Memory B cell (primary cell): ENCODE measurements around the gene ATP11A.

Experiments
- ATAC-seq: fragments of 150-1000 bp; cut with Tn5 transposase; 2 replicates; pipeline ENCODE4 v1.10.0; 2021; ENCODE audit warnings: low read depth, mild to moderate bottlenecking, moderate library complexity
- DNase-seq, 2 donors: peaks; one replicate each; pipeline ENCODE4 v3.0.0; 2022; ENCODE audit warnings: low spot score in 2 of 2
- H3K27ac Mint-ChIP-seq: one replicate; pipeline ENCODE4 v1.8.0; 2022; ENCODE audit warnings: mild to moderate bottlenecking, moderate library complexity, mixed read lengths
- H3K27me3 Mint-ChIP-seq: one replicate; pipeline ENCODE4 v1.8.0; 2022; ENCODE audit warnings: mixed read lengths
- H3K36me3 Mint-ChIP-seq: one replicate; pipeline ENCODE4 v1.8.0; 2022; ENCODE audit warnings: mild to moderate bottlenecking, mixed read lengths
- H3K4me1 Mint-ChIP-seq: one replicate; pipeline ENCODE4 v1.8.0; 2022; ENCODE audit warnings: mixed read lengths
- H3K4me3 Mint-ChIP-seq: one replicate; pipeline ENCODE4 v1.8.0; 2022; ENCODE audit warnings: mild to moderate bottlenecking, moderate library complexity, mixed read lengths
- H3K9me3 Mint-ChIP-seq: one replicate; pipeline ENCODE4 v1.8.0; 2022; ENCODE audit warnings: mixed read lengths

Gene ATP11A

DNA sequence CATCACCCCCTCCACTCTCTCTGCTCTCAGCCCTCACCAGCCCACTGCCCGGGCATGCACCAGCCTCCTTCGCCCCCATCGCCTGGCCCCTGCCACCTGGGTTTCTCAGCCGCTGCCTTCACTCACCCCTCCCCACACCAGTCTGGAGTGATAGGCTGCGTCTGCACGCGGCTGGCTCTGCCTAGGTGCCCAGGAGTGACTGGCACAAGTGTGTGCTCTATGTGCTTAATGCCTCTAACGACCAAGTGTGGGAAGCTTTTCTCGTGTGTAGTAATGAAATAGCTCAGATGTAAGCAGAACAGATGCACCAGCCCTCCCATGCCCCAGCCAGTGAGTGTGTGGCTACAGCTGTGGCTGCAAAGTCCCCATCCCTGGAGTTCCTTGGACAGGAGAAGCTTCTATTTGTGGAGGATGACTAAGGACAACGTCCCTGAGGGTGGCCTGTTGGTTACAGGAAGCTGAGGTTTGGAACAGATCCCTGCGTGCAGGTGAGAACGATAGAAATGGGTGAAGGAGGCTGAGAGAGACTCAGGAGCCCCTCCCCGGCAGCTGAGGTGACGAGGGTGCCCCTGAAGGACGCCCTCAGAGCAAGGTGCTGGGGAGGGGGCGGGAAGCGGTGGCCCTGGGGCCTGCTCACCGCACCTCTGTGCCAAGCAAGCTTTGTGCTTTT lies 35.6 kb downstream of the ATP11A start:
- Mint-ChIP-seq H3K27me3 (no peaks in the 10 kb centered on the region), H3K27ac (no peak overlapping the region), H3K36me3 (no peaks in the 10 kb centered on the region), H3K4me1 (peaks cover 14% of the 10 kb centered on the region), H3K9me3 (no peaks in the 10 kb centered on the region), H3K4me3 (no peak overlapping the region)
- no peak for DNase-seq
- no peak for ATAC-seq

DNA sequence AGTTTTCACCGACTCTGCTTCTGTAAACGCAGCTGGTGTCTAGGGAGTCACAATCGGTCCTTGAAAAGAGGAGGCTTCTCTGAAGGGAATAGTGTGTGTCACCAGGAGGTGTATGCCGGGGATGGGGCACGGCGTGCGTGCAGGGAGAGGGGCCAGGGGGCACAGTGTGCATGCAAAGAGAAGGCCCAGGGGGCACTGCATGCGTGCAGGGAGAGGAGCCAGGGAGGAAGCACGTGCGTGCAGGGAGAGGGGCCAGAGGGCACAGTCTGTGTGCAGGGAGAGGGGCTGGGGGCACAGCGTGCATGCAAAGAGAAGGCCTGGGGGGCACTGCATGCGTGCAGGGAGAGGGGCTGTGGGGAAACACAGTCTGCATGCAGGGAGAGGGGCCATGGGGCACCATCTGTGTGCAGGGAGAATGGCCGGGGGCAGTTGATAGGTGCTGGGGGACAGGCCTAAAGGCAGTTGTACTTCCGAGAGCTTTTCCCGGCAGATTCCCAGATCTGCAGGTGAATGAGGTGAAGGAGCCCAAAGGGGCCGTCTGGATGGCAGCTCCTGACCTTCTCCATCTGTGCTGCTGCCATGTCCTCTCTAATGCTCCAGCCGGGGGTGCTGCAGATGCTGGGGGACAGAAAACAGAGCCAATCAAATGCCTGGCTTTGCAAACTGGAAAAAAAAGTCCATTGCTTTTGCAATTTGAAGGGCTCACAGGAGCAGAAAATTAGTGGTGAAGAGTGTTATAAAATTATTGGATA lies 36.4 kb downstream of the ATP11A start:
- Mint-ChIP-seq H3K4me1 (peaks cover 14% of the 10 kb centered on the region), H3K27ac (no peak overlapping the region), H3K36me3 (no peaks in the 10 kb centered on the region), H3K4me3 (no peak overlapping the region), H3K9me3 (no peaks in the 10 kb centered on the region), H3K27me3 (no peaks in the 10 kb centered on the region)
- no peak for ATAC-seq
- no peak for DNase-seq

DNA sequence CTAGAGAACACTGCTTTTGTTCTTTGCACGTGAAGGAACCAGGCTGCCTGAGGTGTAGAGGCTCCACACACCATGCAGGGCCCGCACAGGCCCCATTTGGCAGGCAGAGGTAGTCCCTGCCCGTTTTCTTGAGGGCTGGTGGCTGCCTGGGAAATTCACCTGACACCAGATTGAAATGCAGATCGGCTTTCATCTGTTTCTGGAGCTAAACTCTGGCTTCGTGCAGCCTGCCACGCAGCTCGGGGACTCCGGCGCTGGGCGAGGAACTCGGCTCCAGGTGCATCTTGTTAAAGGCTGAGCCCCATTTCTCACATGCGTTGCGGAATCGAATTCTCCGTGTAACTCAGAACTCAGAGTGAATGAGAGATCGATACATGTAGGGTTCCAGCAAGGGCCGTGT lies 37.7 kb downstream of the ATP11A start:
- Mint-ChIP-seq H3K36me3 (peaks cover 2% of the 10 kb centered on the region), H3K4me1 (peaks cover 15% of the 10 kb centered on the region), H3K4me3 (no peak overlapping the region), H3K9me3 (no peaks in the 10 kb centered on the region), H3K27me3 (no peaks in the 10 kb centered on the region), H3K27ac (no peak overlapping the region)
- DNase-seq (no peak), ATAC-seq (no peak)

DNA sequence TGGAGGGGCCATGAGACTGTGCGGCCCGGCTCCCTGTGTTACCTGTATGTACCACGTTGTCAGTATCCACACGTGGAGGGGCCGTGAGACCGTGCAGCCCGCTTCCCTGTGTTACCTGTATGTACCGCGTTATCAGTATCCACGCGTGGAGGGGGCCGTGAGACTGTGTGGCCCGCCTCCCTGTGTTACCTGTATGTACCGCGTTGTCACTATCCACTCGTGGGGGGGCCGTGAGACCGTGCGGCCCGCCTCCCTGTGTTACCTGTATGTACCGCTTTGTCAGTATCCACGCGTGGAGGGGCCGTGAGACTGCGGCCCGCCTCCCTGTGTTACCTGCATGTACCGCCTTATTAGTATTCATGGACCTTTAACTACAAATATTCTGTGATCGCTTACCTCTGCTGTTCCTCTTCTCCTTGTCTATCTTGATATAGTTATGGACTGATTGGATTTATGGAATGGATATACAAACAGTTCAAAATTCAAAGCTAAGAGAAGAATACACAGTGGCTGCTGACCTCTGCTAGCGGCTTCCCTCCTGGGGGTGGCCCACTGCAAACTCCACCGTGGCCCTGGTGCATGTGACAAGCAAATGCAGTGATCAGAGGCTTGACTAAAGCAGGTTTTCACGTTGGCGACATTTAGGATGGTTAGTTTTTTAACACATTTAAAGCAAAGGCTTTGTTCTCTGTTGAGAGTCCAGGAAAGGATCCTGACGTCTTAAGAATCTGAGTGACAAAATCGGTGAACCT lies 38.7 kb downstream of the ATP11A start:
- ATAC-seq (no peak), DNase-seq (no peak)
- Mint-ChIP-seq H3K4me1 (peaks cover 15% of the 10 kb centered on the region), H3K36me3 (peaks cover 2% of the 10 kb centered on the region), H3K27me3 (no peaks in the 10 kb centered on the region), H3K27ac (no peak overlapping the region), H3K4me3 (no peak overlapping the region), H3K9me3 (no peaks in the 10 kb centered on the region)

DNA sequence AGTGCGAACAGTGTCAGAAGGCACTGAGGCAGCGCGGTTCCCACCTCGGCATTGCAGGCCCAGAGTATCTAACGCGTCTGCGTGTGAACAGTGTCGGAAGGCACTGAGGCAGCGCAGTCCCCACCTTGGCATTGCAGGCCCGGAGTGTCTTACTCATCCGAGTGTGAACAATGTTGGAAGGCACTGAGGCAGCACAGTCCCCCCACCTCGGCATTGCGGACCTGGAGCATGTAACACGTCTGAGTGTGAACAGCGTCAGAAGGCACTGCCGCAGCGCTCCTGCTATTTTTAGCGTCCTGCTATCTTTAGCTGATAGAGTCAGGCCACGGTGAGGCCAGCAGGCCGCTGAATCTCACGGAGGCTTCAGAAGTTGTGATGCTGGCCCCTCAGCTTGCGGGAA lies 39.6 kb downstream of the ATP11A start:
- no peak overlapping the region for H3K4me3 Mint-ChIP-seq
- H3K27me3 Mint-ChIP-seq, result no peaks in the 10 kb centered on the region
- no peak for ATAC-seq
- peaks cover 12% of the 10 kb centered on the region for H3K4me1 Mint-ChIP-seq
- H3K36me3 Mint-ChIP-seq, result peaks cover 2% of the 10 kb centered on the region
- H3K9me3 Mint-ChIP-seq, result no peaks in the 10 kb centered on the region
- no peak for DNase-seq
- no peak overlapping the region for H3K27ac Mint-ChIP-seq

DNA sequence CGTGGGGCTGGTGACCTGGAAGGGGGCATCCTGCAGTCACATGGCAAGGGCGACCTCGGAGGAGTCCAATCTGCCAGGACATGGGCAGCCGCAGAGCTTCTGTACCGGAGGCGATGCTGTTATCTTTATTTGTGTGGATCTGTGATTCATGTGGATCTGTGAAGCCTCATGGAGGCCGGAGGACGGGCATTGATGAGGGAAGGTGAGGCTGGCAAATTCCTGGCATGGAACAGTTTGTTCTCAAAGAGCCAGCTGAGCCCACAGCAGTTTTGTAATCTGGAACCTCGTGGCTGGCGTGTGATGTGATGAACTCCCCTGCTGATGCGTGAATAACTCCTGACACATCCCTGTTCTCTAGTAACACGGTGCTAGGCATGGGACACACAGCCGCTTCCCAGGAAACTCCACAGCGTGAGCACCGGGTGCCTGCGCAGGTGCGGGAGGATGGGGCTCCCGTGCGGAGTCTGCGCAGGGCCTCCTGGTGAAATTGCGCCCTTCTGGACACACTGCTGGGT lies 40.4 kb downstream of the ATP11A start:
- no peak for ATAC-seq
- DNase-seq, result no peak
- Mint-ChIP-seq H3K36me3 (peaks cover 2% of the 10 kb centered on the region), H3K9me3 (no peaks in the 10 kb centered on the region), H3K4me3 (no peak overlapping the region), H3K27me3 (no peaks in the 10 kb centered on the region), H3K4me1 (peaks cover 11% of the 10 kb centered on the region), H3K27ac (no peak overlapping the region)

DNA sequence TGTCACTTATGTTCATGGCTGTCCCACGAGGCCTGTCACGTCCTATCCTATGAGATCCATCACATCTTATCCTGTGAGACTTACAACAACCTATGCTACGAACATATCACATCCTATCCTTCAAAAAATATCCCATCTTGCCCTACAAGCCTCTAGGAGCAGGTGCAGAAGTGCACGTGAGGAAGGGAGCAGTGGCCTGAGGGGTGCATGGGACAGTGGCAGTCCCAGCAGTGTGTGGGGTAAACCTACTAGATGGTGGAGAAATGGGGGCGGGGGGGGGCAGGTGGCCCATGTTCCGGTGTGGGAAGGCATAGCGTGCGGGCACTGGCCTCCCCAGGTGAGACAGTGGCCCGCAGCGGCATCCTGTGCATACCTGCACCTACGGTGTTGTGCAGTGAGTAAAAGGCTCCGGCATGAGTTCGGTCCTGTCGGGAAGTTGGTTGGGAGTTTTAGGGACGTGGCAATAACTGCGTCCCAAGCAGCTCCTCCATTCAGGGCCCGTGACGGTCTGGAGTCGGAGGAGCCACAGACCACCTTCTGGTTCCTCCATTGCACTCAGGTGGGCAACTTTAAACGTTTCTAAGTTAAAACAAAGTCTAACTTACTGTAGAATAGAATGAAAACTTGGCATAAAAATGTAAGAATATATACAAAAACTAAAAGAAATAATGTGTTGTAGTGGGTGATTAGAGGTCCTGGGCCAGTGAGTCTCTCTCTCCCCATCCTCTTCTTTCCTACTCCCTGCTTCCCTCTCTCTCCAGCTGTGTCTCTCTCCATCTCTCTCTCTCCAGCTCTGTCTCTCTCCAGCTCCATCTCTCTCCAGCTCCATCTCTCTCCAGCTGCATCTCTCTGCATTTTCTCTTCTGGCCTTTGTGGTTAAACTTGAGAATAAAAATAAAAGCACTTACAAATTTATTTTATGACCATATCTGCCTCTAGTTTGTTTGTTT lies 42.1 kb downstream of the ATP11A start:
- DNase-seq (no peak), ATAC-seq (no peak)
- H3K27ac Mint-ChIP-seq, result no peak overlapping the region
- H3K27me3 Mint-ChIP-seq, result no peaks in the 10 kb centered on the region
- no peaks in the 10 kb centered on the region for H3K9me3 Mint-ChIP-seq
- H3K4me3 Mint-ChIP-seq, result no peak overlapping the region
- peaks cover 2% of the 10 kb centered on the region for H3K36me3 Mint-ChIP-seq
- peaks cover 2% of the 10 kb centered on the region for H3K4me1 Mint-ChIP-seq

DNA sequence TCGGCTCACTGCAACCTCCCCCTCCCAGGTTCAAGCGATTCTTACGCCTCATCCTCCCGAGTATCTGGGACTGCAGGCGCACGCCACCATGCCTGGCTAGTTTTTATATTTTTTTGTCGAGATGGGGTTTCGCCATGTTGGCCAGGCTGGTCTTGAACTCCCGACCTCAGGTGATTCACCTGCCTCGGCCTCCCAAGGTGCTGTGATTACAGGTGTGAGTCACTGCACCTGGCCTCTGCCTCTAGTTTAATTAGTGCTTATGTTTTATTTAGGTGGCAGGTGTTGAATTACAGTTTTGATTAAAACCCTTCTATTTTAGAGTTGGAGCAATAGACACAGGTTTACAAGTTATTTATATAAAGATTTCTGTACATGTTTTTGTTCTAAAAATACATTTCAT lies 42.8 kb downstream of the ATP11A start:
- ATAC-seq, result no peak

DNA sequence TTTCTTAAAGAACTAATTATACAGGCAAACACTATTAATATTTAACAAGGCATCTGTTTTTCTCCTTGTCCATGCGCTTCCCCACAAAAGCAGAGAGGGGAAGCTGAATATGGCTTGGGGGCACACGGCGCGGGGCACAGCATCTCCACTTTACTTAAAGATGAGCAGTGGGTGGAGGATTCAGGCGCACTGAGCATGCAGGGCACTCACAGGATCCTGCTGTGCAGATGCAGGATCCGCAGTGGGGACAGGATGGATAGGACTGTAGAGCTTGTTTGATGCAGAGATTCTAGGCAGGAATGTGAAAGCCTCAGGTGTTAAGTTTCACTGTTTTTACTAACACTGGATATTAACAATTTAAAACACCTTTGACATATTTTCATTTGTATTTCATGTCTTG lies 43.3 kb downstream of the ATP11A start:
- Mint-ChIP-seq H3K9me3 (no peaks in the 10 kb centered on the region), H3K4me1 (peaks cover 2% of the 10 kb centered on the region), H3K27ac (no peak overlapping the region), H3K27me3 (no peaks in the 10 kb centered on the region), H3K36me3 (peaks cover 2% of the 10 kb centered on the region), H3K4me3 (no peak overlapping the region)
- no peak for ATAC-seq
- DNase-seq, result no peak

More for the DNA sequence above, 42.8 kb downstream of the ATP11A start:
- Mint-ChIP-seq H3K27ac (no peak overlapping the region), H3K4me3 (no peak overlapping the region), H3K4me1 (peaks cover 2% of the 10 kb centered on the region), H3K9me3 (no peaks in the 10 kb centered on the region), H3K27me3 (no peaks in the 10 kb centered on the region), H3K36me3 (peaks cover 2% of the 10 kb centered on the region)
- DNase-seq, result no peak

DNA sequence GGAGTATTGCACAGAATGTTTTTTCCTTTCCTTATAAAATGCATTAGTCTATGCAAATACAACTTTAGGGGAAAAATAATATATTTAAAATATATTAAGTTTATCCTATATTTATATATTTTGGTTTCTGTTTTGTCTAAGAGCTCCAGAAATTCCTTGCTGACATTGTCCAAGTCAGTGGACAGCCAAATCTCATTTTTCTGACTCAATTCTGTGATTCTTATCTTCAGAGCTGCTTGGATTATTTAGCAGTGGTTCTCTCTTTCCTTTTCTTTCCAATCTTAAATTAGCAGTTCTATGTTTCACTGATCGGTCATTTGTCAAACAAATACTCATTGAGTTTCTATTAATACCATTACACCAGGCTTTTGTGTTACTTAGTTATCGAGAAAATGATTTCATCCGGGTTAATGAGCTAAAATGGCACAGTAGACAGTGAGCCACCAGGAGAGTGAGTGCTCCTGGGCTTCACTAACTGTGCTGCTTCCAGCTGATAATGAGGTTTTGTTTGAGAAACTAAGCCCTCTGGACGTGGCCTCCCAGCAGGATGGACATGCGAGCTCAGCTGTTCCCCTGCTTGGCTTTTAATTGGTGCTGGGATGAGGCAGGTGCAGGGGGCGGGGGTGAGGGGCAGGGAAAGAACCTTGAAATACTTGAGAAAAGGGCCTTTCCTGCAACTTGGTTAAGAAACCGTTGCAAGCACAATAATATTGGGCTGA lies 44.0 kb downstream of the ATP11A start:
- DNase-seq (no peak), ATAC-seq (no peak)
- H3K36me3 Mint-ChIP-seq, result peaks cover 2% of the 10 kb centered on the region
- no peak overlapping the region for H3K4me3 Mint-ChIP-seq
- no peaks in the 10 kb centered on the region for H3K9me3 Mint-ChIP-seq
- no peaks in the 10 kb centered on the region for H3K27me3 Mint-ChIP-seq
- H3K27ac Mint-ChIP-seq, result no peak overlapping the region
- peaks cover 2% of the 10 kb centered on the region for H3K4me1 Mint-ChIP-seq

DNA sequence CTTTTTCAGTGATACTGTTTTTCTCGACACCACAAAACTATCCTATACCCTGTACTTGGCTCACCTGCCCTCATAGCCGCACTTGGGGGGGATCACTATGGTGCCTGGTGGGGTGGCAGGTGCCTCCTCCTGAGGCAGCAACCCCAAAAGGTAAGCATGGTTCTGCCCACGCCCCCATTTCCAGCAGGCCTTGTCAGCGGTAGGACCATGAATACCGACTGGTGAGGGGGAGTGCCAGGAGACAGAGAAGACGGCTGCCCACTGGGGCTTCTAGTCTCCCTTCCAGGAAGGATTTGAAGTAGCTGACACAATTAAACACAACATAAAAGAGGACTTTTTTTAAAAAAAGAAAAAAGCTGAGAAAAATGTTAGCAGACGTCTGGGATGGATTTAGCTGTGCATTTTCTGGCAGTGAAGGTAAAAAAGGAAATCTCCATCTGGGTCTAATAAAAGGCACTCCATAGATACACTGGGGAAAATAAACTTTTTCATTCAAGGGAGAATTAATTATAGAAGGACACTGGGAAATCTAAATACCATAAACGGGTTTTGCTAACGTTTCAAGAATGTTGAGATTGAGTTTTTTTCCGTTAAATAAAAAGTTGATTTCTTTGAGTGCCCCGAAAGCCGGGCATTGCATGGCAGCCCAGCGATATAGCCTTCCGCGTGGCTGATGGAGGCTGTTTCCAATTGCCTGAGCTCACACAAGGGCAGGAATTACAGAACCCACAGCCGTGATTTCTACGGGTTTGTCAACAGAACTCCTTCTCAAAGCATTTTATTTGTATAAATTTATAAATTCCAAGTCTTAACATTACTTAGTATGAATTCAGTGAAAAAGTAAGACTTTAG lies 45.1 kb downstream of the ATP11A start:
- ATAC-seq (no peak), DNase-seq (no peak)
- Mint-ChIP-seq H3K36me3 (peaks cover 2% of the 10 kb centered on the region), H3K4me1 (peaks cover 9% of the 10 kb centered on the region), H3K27me3 (no peaks in the 10 kb centered on the region), H3K9me3 (no peaks in the 10 kb centered on the region), H3K27ac (no peak overlapping the region), H3K4me3 (no peak overlapping the region)

DNA sequence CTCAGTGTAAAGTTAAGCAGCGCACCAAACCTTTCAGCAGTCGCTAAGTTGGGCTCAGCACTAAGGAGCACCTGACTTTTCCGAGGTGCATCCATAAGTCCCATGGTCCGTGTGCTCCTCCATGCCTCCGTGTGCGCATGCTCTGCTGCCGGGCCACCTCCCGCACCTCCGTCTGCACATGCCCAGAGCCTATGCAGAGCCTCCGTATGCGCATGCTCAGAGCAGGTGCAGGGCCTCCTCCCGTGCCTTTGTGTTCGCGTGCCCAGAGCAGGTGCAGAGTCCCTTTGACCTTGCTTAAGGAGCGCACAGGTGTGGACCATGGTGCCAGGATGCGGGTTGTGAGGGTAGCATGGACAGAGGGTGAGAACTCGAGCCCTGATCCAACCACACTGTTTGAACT lies 46.0 kb downstream of the ATP11A start:
- H3K27me3 Mint-ChIP-seq, result no peaks in the 10 kb centered on the region
- H3K9me3 Mint-ChIP-seq, result no peaks in the 10 kb centered on the region
- no peak for DNase-seq
- ATAC-seq, result no peak
- H3K36me3 Mint-ChIP-seq, result peaks cover 2% of the 10 kb centered on the region
- peaks cover 9% of the 10 kb centered on the region for H3K4me1 Mint-ChIP-seq
- H3K4me3 Mint-ChIP-seq, result no peak overlapping the region
- H3K27ac Mint-ChIP-seq, result no peak overlapping the region
